ENCODE data around the gene CREM. TPM values are rescaled to one million over a fixed set of nuclear protein-coding genes. Genes with fewer than 3 reads are reported as not detected.

The CREM gene
- total RNA-seq, 1 experiment from 2014 or later = 21.4 TPM

DNA sequence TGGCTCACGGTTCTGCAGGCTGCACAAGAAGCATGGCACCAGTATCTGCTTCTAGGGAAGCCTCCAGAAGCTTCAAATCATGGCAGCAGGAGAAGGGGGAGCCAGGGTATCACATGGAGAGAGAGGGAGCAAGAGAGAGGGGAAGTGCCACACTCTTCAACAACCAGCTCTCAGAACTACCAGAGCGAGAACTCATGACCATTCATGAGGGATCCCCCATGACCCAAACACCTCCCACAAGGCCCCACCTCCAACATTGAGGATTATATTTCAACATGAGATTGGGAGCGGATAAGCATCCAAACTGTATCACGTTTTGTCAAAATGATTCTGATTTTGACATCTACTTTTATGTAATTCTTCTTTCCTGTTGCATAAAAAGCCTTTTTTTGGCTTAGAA is 38.5 kb downstream of the CREM start:
- no peaks in the 10 kb centered on the region for H3K79me2 ChIP-seq (ENCODE audit: insufficient read depth, low read length)
- H4K20me1 ChIP-seq (ENCODE audit: insufficient read depth) = no peaks in the 10 kb centered on the region
- H3K9me2 ChIP-seq (ENCODE audit: insufficient read depth) = no peaks in the 10 kb centered on the region
- no peaks in the 10 kb centered on the region for H3K27me3 ChIP-seq (ENCODE audit: insufficient read depth, low read length)
- ChIA-PET POLR2A (no interaction called here), RAD21 (ENCODE audit: low non-redundant PET in 1 of 2, low total read pairs in 2 of 2, uncharacterized antibody in 2 of 2, unreplicated experiment in 2 of 2) (no interaction called here), CTCF (interaction anchor here (1.5 kb wide), 1 partner anchor 31 kb away, joined by 4 read pairs; no protein-coding TSS in a partner anchor)
- intact Hi-C loops (cut with micrococcal nuclease) = no loop called here
- H3K4me3 ChIP-seq (replicated peaks in 1 of 2; ENCODE audit: low read depth in 1 of 2, low read length in 2 of 2) = no peak overlapping the region
- TF ChIP-seq SRF (IDR thresholded peaks at IDR 0.05; ENCODE audit: low read depth) = no peak
- TF ChIP-seq, protein P1, sequence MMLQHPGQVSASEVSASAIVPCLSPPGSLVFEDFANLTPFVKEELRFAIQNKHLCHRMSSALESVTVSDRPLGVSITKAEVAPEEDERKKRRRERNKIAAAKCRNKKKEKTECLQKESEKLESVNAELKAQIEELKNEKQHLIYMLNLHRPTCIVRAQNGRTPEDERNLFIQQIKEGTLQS (IDR thresholded peaks at IDR 0.05) = no peak
- TF ChIP-seq CBX3 (IDR thresholded peaks at IDR 0.05; ENCODE audit: low read depth) = no peak
- TF ChIP-seq CEBPB (IDR thresholded peaks at IDR 0.05; ENCODE audit: low read depth) = no peak
- TF ChIP-seq TCF7L2 (IDR thresholded peaks at IDR 0.05; ENCODE audit: borderline replicate concordance, extremely low read depth, insufficient read depth, insufficient read length) = no peak
- TF ChIP-seq, protein P2, sequence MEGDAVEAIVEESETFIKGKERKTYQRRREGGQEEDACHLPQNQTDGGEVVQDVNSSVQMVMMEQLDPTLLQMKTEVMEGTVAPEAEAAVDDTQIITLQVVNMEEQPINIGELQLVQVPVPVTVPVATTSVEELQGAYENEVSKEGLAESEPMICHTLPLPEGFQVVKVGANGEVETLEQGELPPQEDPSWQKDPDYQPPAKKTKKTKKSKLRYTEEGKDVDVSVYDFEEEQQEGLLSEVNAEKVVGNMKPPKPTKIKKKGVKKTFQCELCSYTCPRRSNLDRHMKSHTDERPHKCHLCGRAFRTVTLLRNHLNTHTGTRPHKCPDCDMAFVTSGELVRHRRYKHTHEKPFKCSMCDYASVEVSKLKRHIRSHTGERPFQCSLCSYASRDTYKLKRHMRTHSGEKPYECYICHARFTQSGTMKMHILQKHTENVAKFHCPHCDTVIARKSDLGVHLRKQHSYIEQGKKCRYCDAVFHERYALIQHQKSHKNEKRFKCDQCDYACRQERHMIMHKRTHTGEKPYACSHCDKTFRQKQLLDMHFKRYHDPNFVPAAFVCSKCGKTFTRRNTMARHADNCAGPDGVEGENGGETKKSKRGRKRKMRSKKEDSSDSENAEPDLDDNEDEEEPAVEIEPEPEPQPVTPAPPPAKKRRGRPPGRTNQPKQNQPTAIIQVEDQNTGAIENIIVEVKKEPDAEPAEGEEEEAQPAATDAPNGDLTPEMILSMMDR (IDR thresholded peaks at IDR 0.05 in 2 of 3, conservative IDR thresholded peaks at IDR 0.05 in 1 of 3; ENCODE audit: borderline replicate concordance in 1 of 3, insufficient read depth in 1 of 3, low read depth in 2 of 3, low read length in 2 of 3) = no peak
- no peak for TF ChIP-seq EZH2phosphoT487 (IDR thresholded peaks at IDR 0.05; ENCODE audit: borderline replicate concordance)
- no peak for TF ChIP-seq POLR2A (IDR thresholded peaks at IDR 0.05; ENCODE audit: borderline replicate concordance, extremely low read depth, insufficient read depth, insufficient read length)
- no peak for TF ChIP-seq FOSL1 (IDR thresholded peaks at IDR 0.05; ENCODE audit: low read depth)
- TF ChIP-seq, protein P3, sequence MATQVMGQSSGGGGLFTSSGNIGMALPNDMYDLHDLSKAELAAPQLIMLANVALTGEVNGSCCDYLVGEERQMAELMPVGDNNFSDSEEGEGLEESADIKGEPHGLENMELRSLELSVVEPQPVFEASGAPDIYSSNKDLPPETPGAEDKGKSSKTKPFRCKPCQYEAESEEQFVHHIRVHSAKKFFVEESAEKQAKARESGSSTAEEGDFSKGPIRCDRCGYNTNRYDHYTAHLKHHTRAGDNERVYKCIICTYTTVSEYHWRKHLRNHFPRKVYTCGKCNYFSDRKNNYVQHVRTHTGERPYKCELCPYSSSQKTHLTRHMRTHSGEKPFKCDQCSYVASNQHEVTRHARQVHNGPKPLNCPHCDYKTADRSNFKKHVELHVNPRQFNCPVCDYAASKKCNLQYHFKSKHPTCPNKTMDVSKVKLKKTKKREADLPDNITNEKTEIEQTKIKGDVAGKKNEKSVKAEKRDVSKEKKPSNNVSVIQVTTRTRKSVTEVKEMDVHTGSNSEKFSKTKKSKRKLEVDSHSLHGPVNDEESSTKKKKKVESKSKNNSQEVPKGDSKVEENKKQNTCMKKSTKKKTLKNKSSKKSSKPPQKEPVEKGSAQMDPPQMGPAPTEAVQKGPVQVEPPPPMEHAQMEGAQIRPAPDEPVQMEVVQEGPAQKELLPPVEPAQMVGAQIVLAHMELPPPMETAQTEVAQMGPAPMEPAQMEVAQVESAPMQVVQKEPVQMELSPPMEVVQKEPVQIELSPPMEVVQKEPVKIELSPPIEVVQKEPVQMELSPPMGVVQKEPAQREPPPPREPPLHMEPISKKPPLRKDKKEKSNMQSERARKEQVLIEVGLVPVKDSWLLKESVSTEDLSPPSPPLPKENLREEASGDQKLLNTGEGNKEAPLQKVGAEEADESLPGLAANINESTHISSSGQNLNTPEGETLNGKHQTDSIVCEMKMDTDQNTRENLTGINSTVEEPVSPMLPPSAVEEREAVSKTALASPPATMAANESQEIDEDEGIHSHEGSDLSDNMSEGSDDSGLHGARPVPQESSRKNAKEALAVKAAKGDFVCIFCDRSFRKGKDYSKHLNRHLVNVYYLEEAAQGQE (IDR thresholded peaks at IDR 0.05; ENCODE audit: low read depth) = no peak
- TF ChIP-seq, protein P4, sequence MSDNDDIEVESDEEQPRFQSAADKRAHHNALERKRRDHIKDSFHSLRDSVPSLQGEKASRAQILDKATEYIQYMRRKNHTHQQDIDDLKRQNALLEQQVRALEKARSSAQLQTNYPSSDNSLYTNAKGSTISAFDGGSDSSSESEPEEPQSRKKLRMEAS (IDR thresholded peaks at IDR 0.05) = no peak
- no peak for TF ChIP-seq POLR2AphosphoS5 (IDR thresholded peaks at IDR 0.05; ENCODE audit: low read depth, low read length)
- DNase-seq (ENCODE audit: low read depth, low spot score) = no peak
- H3K4me1 ChIP-seq (ENCODE audit: control insufficient read depth in 1 of 2, insufficient read depth in 2 of 2, low read length in 2 of 2) = no peaks in the 10 kb centered on the region
- H3K4me2 ChIP-seq (ENCODE audit: low read length) = no peak overlapping the region
- no peak overlapping the region for H2AFZ ChIP-seq (ENCODE audit: low read depth, low read length, poor library complexity, severe bottlenecking)
- H3K27ac ChIP-seq (ENCODE audit: low read depth, low read length) = no peak overlapping the region
- BruUV-seq (replicated peaks) = no TSS peak
- no peaks in the 10 kb centered on the region for H3K9me3 ChIP-seq (ENCODE audit: control insufficient read depth in 1 of 2, insufficient read depth in 1 of 2, low read depth in 1 of 2, low read length in 2 of 2)
- no peaks in the 10 kb centered on the region for H3K36me3 ChIP-seq (ENCODE audit: control insufficient read depth in 1 of 2, insufficient read depth in 2 of 2, low read length in 2 of 2)
- ATAC-seq = no peak
- H3K9ac ChIP-seq (ENCODE audit: low read length) = no peak overlapping the region

Data from HCT116 (cell line).